Progenitor cell of endocrine pancreas (in vitro differentiated cells): ENCODE data around the gene COL9A3. TPM values are rescaled to one million over a fixed set of nuclear protein-coding genes. Genes with fewer than 3 reads are reported as not detected.

Experiments
- DNase-seq: peaks from one replicate; pipeline ENCODE4 v3.0.0; 2021; ENCODE audit warnings: low spot score; ENCODE audit not compliant: unreplicated experiment
- H3K27ac Mint-ChIP-seq: 2 replicates; pipeline ENCODE4 v1.8.0; 2021; ENCODE audit warnings: mild to moderate bottlenecking, moderate library complexity, mixed read lengths
- H3K27me3 Mint-ChIP-seq: 2 replicates; pipeline ENCODE4 v1.8.0; 2021; ENCODE audit warnings: mixed read lengths
- H3K36me3 Mint-ChIP-seq: 2 replicates; pipeline ENCODE4 v1.8.0; 2022; ENCODE audit warnings: mixed read lengths; ENCODE audit not compliant: insufficient read depth
- H3K4me1 Mint-ChIP-seq: 2 replicates; pipeline ENCODE4 v1.8.0; 2021; ENCODE audit warnings: low read depth, mixed read lengths
- H3K4me3 Mint-ChIP-seq: 2 replicates; pipeline ENCODE4 v1.8.0; 2021; ENCODE audit warnings: low read depth, mild to moderate bottlenecking, moderate library complexity, mixed read lengths
- H3K9me3 Mint-ChIP-seq: 2 replicates; pipeline ENCODE4 v1.8.0; 2021; ENCODE audit warnings: low read depth, mixed read lengths
- total RNA-seq: library from RNA; stranded (reverse); gene quantifications from 2 replicates; pipeline ENCODE4 v1.2.1, GENCODE V29; 2021
- TF ChIP-seq, protein P1 (sequence below): fragments of 200-600 bp; sonication (generic); IDR thresholded peaks from one replicate; pipeline ENCODE4 v1.5.0; 2021; ENCODE audit warnings: antibody characterized with exemption, mild to moderate bottlenecking; ENCODE audit not compliant: unreplicated experiment

The COL9A3 gene
- total RNA-seq, 1 donor from 2014 or later, result 81.5 TPM

DNA sequence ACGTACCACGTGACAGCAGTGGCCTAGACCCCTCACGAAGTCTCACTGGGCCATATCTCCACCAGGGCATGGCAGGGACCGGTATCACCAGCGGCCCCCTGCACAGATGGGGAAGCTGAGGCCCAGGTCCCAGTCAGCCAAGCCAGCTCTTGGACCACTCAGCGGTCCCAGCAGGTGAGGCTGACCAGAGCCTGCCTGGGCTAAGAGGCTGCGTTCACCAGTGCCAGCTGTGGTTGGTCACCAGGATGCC is 23.2 kb upstream of the COL9A3 start:
- no peak for DNase-seq
- Mint-ChIP-seq H3K27me3 (peaks cover 14% of the 10 kb centered on the region), H3K36me3 (peaks cover 7% of the 10 kb centered on the region), H3K4me1 (peaks cover 2% of the 10 kb centered on the region), H3K9me3 (no peaks in the 10 kb centered on the region), H3K4me3 (no peak overlapping the region), H3K27ac (peak overlapping the region; percentile 62)
- TF ChIP-seq, protein P1, sequence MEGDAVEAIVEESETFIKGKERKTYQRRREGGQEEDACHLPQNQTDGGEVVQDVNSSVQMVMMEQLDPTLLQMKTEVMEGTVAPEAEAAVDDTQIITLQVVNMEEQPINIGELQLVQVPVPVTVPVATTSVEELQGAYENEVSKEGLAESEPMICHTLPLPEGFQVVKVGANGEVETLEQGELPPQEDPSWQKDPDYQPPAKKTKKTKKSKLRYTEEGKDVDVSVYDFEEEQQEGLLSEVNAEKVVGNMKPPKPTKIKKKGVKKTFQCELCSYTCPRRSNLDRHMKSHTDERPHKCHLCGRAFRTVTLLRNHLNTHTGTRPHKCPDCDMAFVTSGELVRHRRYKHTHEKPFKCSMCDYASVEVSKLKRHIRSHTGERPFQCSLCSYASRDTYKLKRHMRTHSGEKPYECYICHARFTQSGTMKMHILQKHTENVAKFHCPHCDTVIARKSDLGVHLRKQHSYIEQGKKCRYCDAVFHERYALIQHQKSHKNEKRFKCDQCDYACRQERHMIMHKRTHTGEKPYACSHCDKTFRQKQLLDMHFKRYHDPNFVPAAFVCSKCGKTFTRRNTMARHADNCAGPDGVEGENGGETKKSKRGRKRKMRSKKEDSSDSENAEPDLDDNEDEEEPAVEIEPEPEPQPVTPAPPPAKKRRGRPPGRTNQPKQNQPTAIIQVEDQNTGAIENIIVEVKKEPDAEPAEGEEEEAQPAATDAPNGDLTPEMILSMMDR, result no peak

DNA sequence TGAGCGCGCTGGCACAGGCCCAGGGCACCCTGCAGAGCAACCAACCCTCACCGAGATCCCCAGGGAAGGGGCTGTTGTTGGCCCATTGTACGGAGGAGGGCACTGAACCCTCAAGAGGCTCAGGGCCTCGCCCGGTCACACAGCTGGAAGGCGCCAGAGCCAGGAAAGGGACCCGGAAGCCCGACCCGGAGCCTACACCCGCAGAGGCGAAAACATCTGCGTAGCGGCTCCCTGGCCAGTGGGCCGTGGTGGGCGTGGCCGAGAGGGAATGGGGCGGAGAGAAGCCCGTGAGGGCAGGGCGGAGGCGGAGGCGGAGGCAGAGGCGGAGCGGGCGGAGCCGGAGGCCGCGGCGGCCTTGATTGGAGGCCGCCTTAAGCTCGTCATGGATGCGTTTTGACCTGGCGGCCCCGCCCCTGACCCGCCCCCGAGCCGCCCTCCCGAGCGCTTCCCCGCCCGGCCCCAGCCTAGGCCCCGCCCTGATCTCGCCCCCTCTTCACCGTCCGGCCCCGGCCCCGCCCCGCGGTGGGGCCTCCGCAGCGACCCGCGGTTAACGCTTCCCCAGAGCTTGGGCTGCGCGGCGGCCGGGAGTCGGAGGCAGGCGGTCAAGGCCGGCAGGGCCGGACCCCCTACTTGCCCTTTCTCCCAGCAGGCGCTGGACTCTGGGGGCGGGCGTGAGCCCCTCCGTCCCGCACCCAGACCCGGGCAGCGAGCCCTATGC is 22.7 kb upstream of the COL9A3 start:
- Mint-ChIP-seq H3K4me3 (peak overlapping the region; percentile 74), H3K4me1 (peaks cover 2% of the 10 kb centered on the region), H3K36me3 (peaks cover 8% of the 10 kb centered on the region), H3K27ac (no peak overlapping the region), H3K27me3 (peaks cover 14% of the 10 kb centered on the region), H3K9me3 (no peaks in the 10 kb centered on the region)
- TF ChIP-seq, protein P1, result no peak
- peak; percentile 85 for DNase-seq

DNA sequence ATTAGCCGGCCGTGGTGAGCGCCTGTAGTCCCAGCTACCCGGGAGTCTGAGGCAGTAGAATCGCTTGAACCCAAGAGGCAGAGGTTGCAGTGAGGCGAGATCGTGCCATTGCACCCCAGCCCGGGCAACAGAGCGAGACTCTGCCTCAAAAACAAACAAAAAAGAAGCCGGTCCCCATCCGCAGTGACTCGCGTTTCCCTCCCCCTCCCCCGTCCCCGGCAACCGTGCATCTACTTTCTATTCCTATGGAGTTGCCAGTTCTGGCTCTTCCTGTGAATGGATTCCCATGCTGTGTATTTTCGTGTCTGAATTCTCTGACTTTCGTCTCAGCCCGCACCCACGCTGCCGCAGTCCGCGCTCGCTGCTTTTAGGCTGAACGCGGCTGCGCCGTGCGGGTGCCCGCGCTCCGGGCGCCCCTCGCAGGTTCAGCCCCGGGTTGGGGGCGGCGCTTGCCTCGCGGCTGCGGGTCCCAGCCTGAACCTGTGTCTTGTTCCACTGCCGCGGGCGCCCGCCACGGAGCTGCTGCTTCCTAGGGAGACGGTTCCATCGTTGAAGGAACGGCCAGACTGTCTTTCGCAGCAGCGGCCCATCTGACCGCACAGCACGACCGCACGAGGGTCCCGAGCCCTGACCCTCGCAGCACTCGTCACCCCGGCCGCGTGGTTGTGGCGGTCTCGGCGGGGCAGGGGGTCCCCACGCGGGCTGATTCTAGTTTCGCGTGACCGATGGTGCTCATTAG is 21.7 kb upstream of the COL9A3 start:
- Mint-ChIP-seq H3K4me1 (peaks cover 2% of the 10 kb centered on the region), H3K36me3 (peaks cover 13% of the 10 kb centered on the region), H3K27ac (peak overlapping the region; percentile 67), H3K4me3 (peak overlapping the region; percentile 74), H3K9me3 (no peaks in the 10 kb centered on the region), H3K27me3 (peaks cover 14% of the 10 kb centered on the region)
- TF ChIP-seq, protein P1, result no peak
- peak; percentile 57 for DNase-seq

DNA sequence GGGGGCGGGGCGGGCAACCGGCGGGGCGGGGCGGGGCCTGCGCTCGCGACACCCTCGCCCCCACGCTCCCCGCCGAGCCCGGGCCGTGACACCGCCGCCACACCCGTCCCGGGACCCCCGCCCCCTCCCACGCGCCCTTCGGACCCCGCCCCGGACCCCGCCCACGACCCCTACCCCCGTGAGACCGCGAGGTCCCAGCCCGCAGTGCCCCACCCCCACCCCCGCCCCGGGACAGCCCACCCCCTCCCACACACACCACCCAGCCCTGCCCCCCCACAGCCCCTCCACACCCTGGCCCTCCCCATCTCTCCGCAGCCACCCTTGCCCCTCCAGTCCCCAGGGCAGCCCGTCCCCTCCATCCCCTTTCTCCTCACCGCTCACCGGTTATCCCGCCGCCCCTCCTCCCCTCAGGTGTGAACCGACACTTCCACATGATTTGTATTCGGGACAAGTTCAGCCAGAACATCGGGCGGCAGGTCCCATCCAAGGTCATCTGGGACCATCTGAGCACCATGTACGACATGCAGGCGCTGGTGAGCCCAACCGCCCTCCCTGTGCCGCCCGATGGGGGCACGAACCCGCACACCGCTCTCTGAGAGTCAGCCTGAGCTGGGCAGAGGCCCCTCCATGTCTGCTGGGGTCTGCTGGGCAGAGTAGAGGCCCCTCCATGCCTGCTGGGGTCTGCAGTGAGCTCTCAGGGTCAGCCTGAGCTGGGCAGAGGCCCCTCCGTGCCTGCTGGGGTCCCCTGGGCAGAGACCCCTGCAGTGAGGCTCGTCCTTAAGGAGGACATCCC is 20.0 kb upstream of the COL9A3 start:
- H3K4me3 Mint-ChIP-seq, result peak overlapping the region; percentile 83
- TF ChIP-seq, protein P1, result no peak
- peaks cover 2% of the 10 kb centered on the region for H3K4me1 Mint-ChIP-seq
- no peak for DNase-seq
- peak overlapping the region; percentile 90 for H3K27ac Mint-ChIP-seq
- peaks cover 7% of the 10 kb centered on the region for H3K27me3 Mint-ChIP-seq
- no peaks in the 10 kb centered on the region for H3K9me3 Mint-ChIP-seq
- peaks cover 16% of the 10 kb centered on the region for H3K36me3 Mint-ChIP-seq
